ENCODE measurements around the gene CTRB1. TPM values are rescaled to one million over a fixed set of nuclear protein-coding genes. Genes with fewer than 3 reads are reported as not detected.

CTRB1 gene
- total and polyA plus RNA-seq, 2 of the 13 experiments (the other 11 are each of a cell fraction or from before 2014, with no cell fraction given) = not detected

- peak; percentile 91 for TF ChIP-seq NCOA2 (CRISPR knock-in tag; IDR thresholded peaks at IDR 0.05)
- TF ChIP-seq NR2C2 (CRISPR knock-in tag; IDR thresholded peaks at IDR 0.05; ENCODE audit: borderline replicate concordance) = peak; percentile 87
- TF ChIP-seq ZNF326 (CRISPR knock-in tag; IDR thresholded peaks at IDR 0.05; ENCODE audit: borderline replicate concordance) = peak; percentile 84; the same call in 1 of the 2 replicates
- TF ChIP-seq ZNF121 (CRISPR knock-in tag; IDR thresholded peaks at IDR 0.05) = peak; percentile 56; the same call in 1 of the 2 replicates
- 0 out of 2 replicates have a peak, but pooled peaks have one; percentile 56 for TF ChIP-seq CHCHD3 (CRISPR knock-in tag; IDR thresholded peaks at IDR 0.05)
- TF ChIP-seq ZNF777 (CRISPR knock-in tag; IDR thresholded peaks at IDR 0.05) = 0 out of 2 replicates have a peak, but pooled peaks have one; percentile 22
- peak; percentile 99 for TF ChIP-seq MED1 (CRISPR knock-in tag; IDR thresholded peaks at IDR 0.05)
- peak; percentile 83; the same call in 1 of the 2 replicates for TF ChIP-seq ZNF296 (CRISPR knock-in tag; conservative IDR thresholded peaks at IDR 0.05)
- TF ChIP-seq ZNF275 (CRISPR knock-in tag; IDR thresholded peaks at IDR 0.05; ENCODE audit: borderline replicate concordance) = peak; percentile 94; the same call in 1 of the 2 replicates
- peak; percentile 99 for TF ChIP-seq ZNF605 (CRISPR knock-in tag; IDR thresholded peaks at IDR 0.05)
- peak; percentile 96 for TF ChIP-seq MED8 (CRISPR knock-in tag; IDR thresholded peaks at IDR 0.05; ENCODE audit: insufficient replicate concordance)
- TF ChIP-seq ZNF839 (CRISPR knock-in tag; IDR thresholded peaks at IDR 0.05; ENCODE audit: borderline replicate concordance) = 0 out of 2 replicates have a peak, but pooled peaks have one; percentile 78
- TF ChIP-seq FOXA3 (CRISPR knock-in tag; IDR thresholded peaks at IDR 0.05) = peak; percentile 87
- peak; percentile 99 for TF ChIP-seq FOSL1 (CRISPR knock-in tag; IDR thresholded peaks at IDR 0.05; ENCODE audit: borderline replicate concordance)
- TF ChIP-seq HNF4A (CRISPR knock-in tag; IDR thresholded peaks at IDR 0.05) = peak; percentile 75
- TF ChIP-seq ZNF781 (CRISPR knock-in tag; IDR thresholded peaks at IDR 0.05; ENCODE audit: borderline replicate concordance, not compliant biosample characterization) = no peak
- TF ChIP-seq ZNF691 (CRISPR knock-in tag; IDR thresholded peaks at IDR 0.05; ENCODE audit: borderline replicate concordance, low read depth) = peak; percentile 88; the same call in 1 of the 2 replicates
- peak; percentile 63 for TF ChIP-seq HNRNPLL (IDR thresholded peaks at IDR 0.05; ENCODE audit: low read depth, low read length, poor library complexity, severe bottlenecking)
- TF ChIP-seq HNF1A (IDR thresholded peaks at IDR 0.05; ENCODE audit: low read depth) = peak; percentile 84; the same call in 1 of the 2 replicates
- TF ChIP-seq HNF1A (CRISPR knock-in tag; IDR thresholded peaks at IDR 0.05; ENCODE audit: borderline replicate concordance) = peak; percentile 90; the same call in 1 of the 2 replicates
- peak; percentile 92; the same call in 1 of the 2 replicates for TF ChIP-seq ZNF230 (CRISPR knock-in tag; IDR thresholded peaks at IDR 0.05)
- peak in 1 of 2 experiments; percentile 91; a peak in 2 of 4 replicates for TF ChIP-seq POLR2A (IDR thresholded peaks at IDR 0.05; ENCODE audit: insufficient read depth in 1 of 2, low read depth in 2 of 2, low read length in 2 of 2)
- TF ChIP-seq ISL2 (CRISPR knock-in tag; IDR thresholded peaks at IDR 0.05) = peak; percentile 92
Observed at GRCh38 chr16:75244844-75245758, 26.3 kb downstream of the CTRB1 start (continued).
